Liver (tissue), 9 donors: ENCODE data around the gene EXOC6B. TPM values are rescaled to one million over a fixed set of nuclear protein-coding genes. Genes with fewer than 3 reads are reported as not detected.

Experiments
- DNase-seq: peaks from one replicate; pipeline ENCODE4 v3.0.0-alpha.2; 2017; ENCODE audit warnings: low spot score
- H3K27ac ChIP-seq, 2 donors: one replicate each; pipeline ENCODE4 v1.7.0; 2013; ENCODE audit warnings: inconsistent platforms in 2 of 2, low read length in 2 of 2, control low read depth in 1 of 2, low read depth in 1 of 2, mild to moderate bottlenecking in 1 of 2
- H3K27me3 ChIP-seq, 4 donors: one replicate each; pipeline versions ENCODE4 v1.6.1 to v1.7.0; 2013; ENCODE audit warnings: low read length in 3 of 4, inconsistent platforms in 1 of 4, mild to moderate bottlenecking in 1 of 4, moderate library complexity in 1 of 4; ENCODE audit not compliant: control insufficient read depth in 4 of 4, insufficient read depth in 4 of 4
- H3K36me3 ChIP-seq, 4 donors: one replicate each; pipeline versions ENCODE4 v1.6.1 to v1.7.0; 2013; ENCODE audit warnings: low read length in 3 of 4, mild to moderate bottlenecking in 3 of 4, low read depth in 1 of 4, moderate library complexity in 1 of 4; ENCODE audit not compliant: control insufficient read depth in 4 of 4, insufficient read depth in 3 of 4
- H3K4me1 ChIP-seq, 4 donors: one replicate each; pipeline versions ENCODE4 v1.6.1 to v1.7.0; 2013; ENCODE audit warnings: low read length in 3 of 4, mild to moderate bottlenecking in 3 of 4, moderate library complexity in 1 of 4; ENCODE audit not compliant: control insufficient read depth in 4 of 4, insufficient read depth in 4 of 4
- H3K4me3 ChIP-seq, 3 donors: one replicate each; pipeline versions ENCODE4 v1.6.1 to v1.7.0; 2013; ENCODE audit warnings: low read length in 3 of 3, control low read depth in 1 of 3, low read depth in 1 of 3, mild to moderate bottlenecking in 1 of 3
- H3K9ac ChIP-seq, 2 donors: one replicate each; pipeline ENCODE4 v1.7.0; 2013; ENCODE audit warnings: low read length in 2 of 2, mild to moderate bottlenecking in 2 of 2, moderate library complexity in 2 of 2, control low read depth in 1 of 2, low read depth in 1 of 2
- H3K9me3 ChIP-seq, 4 donors: one replicate each; pipeline versions ENCODE4 v1.6.1 to v1.7.0; 2013; ENCODE audit warnings: low read length in 3 of 4; ENCODE audit not compliant: control insufficient read depth in 4 of 4
- FOXA1 ChIP-seq: IDR thresholded peaks from 2 replicates; pipeline ENCODE4 v1.6.1; 2016; ENCODE audit warnings: antibody characterized with exemption
- HNF4A ChIP-seq, 2 donors: conservative IDR thresholded peaks; 2 replicates each; pipeline ENCODE4 v1.6.1; 2016; ENCODE audit warnings: antibody characterized with exemption in 2 of 2, mild to moderate bottlenecking in 2 of 2
- NR2F2 ChIP-seq: IDR thresholded peaks from 2 replicates; pipeline ENCODE4 v1.6.1; 2016; ENCODE audit warnings: antibody characterized with exemption
- RAD21 ChIP-seq, 2 donors: IDR thresholded peaks; 2 replicates each; pipeline ENCODE4 v1.6.1; 2016; ENCODE audit warnings: antibody characterized with exemption in 2 of 2, mild to moderate bottlenecking in 2 of 2
- RXRA ChIP-seq, 2 donors: IDR thresholded peaks; 2 replicates each; pipeline ENCODE4 v1.6.1; 2017 to 2018; ENCODE audit warnings: antibody characterized with exemption in 2 of 2, mild to moderate bottlenecking in 1 of 2
- WGBS: extraction: QIAGEN DNeasy Blood & Tissue Kit; methylation state at CpG from one replicate; pipeline ENCODE4 v1.1.7; 2013; 5-methylcytosine and 5-hydroxymethylcytosine counted together
- polyA plus RNA-seq, 2 donors: library from polyadenylated mRNA; stranded (reverse) in 1 of 2; unstranded in 1 of 2; fragments of 200-250 nt in 1 of 2; fragments of >200 nt in 1 of 2; fragmentation: Nextera tagmentation in 1 of 2; extraction: Ambion mirVana in 1 of 2; gene quantifications; one replicate each; pipeline versions ENCODE4 v1.2.1 to v1.2.3, GENCODE V29; 2013 to 2015
- total RNA-seq, 2 donors: library from RNA; depleted of rRNA; stranded (reverse); fragments of >200 nt; gene quantifications; one replicate each; pipeline ENCODE4 v1.2.3, GENCODE V29; 2014
- TF ChIP-seq, protein P1 (sequence below): IDR thresholded peaks from 2 replicates; pipeline ENCODE4 v1.6.1; 2016; ENCODE audit warnings: antibody characterized with exemption
- TF ChIP-seq, protein P2 (sequence below): IDR thresholded peaks from 2 replicates; pipeline ENCODE4 v1.6.1; 2016; ENCODE audit warnings: antibody characterized with exemption, mild to moderate bottlenecking
- TF ChIP-seq, protein P3 (sequence below): IDR thresholded peaks from 2 replicates; pipeline ENCODE4 v1.6.1; 2016; ENCODE audit warnings: antibody characterized with exemption
- donor health status: healthy.
- donor health status: healthy.
- donor health status: healthy.
- donor health status: healthy.
- donor health status: healthy.

EXOC6B gene
- total and polyA plus RNA-seq, 4 donors, result 1.7 to 9.5 (median 5.5) TPM

DNA sequence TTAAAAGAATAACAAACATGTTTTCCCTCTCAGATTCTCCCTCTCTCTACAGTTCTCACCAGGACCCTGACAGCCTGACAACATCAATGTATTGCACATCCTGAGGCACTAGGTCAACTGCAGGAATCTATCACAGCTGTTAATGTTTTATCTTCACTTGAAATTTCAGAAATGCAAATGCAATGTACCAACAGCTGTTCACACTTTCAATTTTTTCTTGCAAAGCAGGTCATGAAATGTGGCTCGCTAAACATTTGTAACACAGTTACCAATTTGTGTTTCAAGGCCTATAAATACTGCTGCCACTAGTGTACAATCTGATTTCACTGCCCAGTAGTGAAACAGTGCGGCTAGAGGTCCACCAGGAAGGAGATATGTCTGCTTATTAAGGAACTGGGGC is 147.8 kb downstream of the EXOC6B start:
- WGBS, result 91% methylated on average over 2 of the region's 2 CpGs
- no peak overlapping the region for H3K27ac ChIP-seq
- no peak for DNase-seq
- H3K27me3 ChIP-seq, result no peaks in the 10 kb centered on the region
- TF ChIP-seq, protein P1, sequence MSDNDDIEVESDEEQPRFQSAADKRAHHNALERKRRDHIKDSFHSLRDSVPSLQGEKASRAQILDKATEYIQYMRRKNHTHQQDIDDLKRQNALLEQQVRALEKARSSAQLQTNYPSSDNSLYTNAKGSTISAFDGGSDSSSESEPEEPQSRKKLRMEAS, result no peak
- peaks cover 0 to 2% (median 0%) of the 10 kb centered on the region in 4 donors for H3K4me1 ChIP-seq
- H3K9me3 ChIP-seq, result no peaks in the 10 kb centered on the region
- H3K9ac ChIP-seq, result no peak overlapping the region
- no peak overlapping the region for H3K4me3 ChIP-seq
- no peaks in the 10 kb centered on the region for H3K36me3 ChIP-seq

DNA sequence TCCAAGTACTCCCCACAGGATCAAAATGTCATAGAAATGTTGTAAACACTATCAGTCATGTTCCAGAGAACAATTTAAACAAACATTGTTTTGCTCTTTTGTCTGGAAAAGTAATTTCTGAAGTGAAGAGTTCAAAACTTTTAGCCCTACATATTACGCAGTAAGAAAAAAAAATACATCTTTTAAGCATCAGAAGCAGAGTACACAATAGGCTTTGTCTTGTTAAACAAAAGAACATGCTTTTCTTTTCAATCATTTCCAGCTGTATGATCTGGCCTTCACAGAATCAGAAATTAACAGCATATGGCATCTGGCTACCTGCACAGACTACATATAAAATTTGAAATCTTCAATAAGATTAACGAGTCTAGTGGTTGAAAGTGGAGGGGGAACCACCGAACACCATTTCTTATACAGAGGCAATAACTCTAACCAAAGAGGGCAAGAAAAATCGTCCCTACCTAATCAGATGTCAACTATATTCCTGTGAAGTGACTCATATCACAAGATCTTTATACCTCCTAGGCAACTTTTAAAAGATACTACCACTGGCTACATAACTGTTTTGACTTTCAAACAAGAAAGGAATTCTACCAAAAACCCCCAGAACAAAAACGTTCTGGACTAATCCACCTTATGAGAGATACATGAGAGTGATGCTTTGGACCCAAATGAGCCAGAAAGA is 149.3 kb downstream of the EXOC6B start:
- Histone ChIP-seq H3K4me1 (peaks cover 0 to 2% (median 0%) of the 10 kb centered on the region in 4 donors), H3K27ac (no peak overlapping the region), H3K36me3 (no peaks in the 10 kb centered on the region), H3K9ac (no peak overlapping the region), H3K9me3 (no peaks in the 10 kb centered on the region), H3K4me3 (no peak overlapping the region), H3K27me3 (no peaks in the 10 kb centered on the region)
- 89% methylated on average over 5 of the region's 5 CpGs for WGBS
- no peak for TF ChIP-seq HNF4A (conservative IDR thresholded peaks at IDR 0.05)
- no peak for TF ChIP-seq FOXA1
- TF ChIP-seq, protein P1, result no peak
- TF ChIP-seq, protein P2, sequence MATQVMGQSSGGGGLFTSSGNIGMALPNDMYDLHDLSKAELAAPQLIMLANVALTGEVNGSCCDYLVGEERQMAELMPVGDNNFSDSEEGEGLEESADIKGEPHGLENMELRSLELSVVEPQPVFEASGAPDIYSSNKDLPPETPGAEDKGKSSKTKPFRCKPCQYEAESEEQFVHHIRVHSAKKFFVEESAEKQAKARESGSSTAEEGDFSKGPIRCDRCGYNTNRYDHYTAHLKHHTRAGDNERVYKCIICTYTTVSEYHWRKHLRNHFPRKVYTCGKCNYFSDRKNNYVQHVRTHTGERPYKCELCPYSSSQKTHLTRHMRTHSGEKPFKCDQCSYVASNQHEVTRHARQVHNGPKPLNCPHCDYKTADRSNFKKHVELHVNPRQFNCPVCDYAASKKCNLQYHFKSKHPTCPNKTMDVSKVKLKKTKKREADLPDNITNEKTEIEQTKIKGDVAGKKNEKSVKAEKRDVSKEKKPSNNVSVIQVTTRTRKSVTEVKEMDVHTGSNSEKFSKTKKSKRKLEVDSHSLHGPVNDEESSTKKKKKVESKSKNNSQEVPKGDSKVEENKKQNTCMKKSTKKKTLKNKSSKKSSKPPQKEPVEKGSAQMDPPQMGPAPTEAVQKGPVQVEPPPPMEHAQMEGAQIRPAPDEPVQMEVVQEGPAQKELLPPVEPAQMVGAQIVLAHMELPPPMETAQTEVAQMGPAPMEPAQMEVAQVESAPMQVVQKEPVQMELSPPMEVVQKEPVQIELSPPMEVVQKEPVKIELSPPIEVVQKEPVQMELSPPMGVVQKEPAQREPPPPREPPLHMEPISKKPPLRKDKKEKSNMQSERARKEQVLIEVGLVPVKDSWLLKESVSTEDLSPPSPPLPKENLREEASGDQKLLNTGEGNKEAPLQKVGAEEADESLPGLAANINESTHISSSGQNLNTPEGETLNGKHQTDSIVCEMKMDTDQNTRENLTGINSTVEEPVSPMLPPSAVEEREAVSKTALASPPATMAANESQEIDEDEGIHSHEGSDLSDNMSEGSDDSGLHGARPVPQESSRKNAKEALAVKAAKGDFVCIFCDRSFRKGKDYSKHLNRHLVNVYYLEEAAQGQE, result no peak
- TF ChIP-seq, protein P3, sequence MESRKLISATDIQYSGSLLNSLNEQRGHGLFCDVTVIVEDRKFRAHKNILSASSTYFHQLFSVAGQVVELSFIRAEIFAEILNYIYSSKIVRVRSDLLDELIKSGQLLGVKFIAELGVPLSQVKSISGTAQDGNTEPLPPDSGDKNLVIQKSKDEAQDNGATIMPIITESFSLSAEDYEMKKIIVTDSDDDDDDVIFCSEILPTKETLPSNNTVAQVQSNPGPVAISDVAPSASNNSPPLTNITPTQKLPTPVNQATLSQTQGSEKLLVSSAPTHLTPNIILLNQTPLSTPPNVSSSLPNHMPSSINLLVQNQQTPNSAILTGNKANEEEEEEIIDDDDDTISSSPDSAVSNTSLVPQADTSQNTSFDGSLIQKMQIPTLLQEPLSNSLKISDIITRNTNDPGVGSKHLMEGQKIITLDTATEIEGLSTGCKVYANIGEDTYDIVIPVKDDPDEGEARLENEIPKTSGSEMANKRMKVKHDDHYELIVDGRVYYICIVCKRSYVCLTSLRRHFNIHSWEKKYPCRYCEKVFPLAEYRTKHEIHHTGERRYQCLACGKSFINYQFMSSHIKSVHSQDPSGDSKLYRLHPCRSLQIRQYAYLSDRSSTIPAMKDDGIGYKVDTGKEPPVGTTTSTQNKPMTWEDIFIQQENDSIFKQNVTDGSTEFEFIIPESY, result no peak
- no peak for TF ChIP-seq NR2F2
- no peak for DNase-seq

DNA sequence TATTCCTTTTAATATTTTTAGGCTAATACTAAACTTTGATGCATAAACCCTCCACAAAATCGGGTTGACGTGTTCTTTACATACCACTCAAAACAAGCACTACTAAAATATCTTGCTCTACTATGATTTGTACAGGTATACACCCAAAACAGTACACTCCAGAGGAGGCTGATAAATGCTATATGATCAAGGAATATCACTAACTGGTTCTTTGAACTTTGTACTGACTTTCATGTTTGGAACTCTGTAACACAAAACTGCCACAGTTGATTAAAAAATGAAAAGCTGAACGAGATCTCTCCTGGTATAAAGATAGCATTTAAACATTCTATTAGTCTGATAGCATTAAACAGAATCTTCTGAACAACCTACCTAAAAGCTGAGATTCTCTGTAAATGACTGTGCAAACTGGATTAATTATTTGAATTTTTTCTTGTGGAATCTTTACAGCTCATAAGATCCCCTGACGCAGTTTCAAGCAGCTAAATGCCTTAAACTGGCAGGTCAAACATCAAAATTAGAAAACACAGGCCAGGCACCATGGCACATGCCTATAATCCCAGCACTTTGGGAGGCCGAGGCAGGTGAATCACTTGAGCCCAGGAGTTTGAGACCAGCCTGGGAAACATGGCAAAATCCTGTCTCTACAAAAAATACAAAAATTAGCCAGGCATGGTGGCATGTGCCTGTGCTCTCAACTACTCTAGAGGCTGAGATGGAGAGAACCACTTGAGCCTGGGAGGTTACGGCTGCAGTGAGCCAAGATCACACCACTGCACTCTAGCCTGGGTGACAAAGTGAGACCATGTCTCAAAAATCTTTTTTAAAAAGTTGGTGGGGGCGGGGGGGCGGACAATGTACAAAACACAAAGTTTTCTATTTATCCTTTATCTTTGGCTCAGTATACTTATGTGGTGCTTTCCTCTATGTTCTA is 150.6 kb downstream of the EXOC6B start:
- Histone ChIP-seq H3K27ac (no peak overlapping the region), H3K36me3 (no peaks in the 10 kb centered on the region), H3K4me3 (no peak overlapping the region), H3K4me1 (peaks cover 0 to 2% (median 0%) of the 10 kb centered on the region in 4 donors), H3K9me3 (no peaks in the 10 kb centered on the region), H3K9ac (no peak overlapping the region), H3K27me3 (no peaks in the 10 kb centered on the region)
- WGBS, result 87% methylated on average over 8 of the region's 8 CpGs
- no peak for TF ChIP-seq RXRA (IDR thresholded peaks at IDR 0.05)
- TF ChIP-seq HNF4A (conservative IDR thresholded peaks at IDR 0.05), result peak; percentile 15 to 22
- TF ChIP-seq RAD21 (IDR thresholded peaks at IDR 0.05), result no peak
- TF ChIP-seq, protein P1, result no peak
- TF ChIP-seq, protein P3, result no peak
- no peak for DNase-seq
